Measurements from ENCODE around the gene PPP2R5C.

DNA sequence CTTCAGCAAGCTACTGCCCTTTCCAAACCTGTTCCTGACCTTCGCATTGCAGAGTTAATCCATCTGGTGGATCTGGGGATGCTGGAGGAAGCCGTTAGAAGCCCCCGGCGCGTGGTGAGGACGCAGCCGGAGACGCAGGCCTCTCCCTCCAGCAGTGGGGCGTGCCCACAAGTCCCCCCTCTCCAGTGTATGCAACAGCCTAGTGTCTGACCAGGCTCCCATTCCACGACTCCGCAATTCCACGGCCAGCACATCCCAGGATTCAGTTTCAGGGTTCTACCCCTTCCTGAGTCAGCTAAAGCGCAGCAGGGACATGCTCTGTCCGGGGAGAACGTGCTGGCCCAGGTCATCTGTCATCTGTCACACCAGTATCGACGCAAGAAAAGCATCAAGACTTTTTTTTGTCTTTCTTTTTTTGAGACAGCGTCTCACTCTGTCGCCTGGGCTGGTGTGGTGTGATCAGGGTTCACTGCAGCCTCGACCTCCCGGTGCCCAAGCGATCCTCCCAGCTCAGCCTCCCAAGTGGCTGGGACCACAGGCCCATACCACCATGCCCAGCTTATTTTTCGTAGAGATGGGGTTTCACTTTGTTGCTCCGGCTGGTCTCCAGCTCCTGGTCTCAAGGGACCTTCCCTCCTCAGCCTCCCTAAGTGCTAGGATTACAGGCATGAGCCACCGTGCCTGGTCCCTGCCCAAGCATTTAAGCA, 194.8 kb downstream of the PPP2R5C start:
- TF ChIP-seq TAF1 (IDR thresholded peaks at IDR 0.05; ENCODE audit: low read depth) (no peak), YY1 (IDR thresholded peaks at IDR 0.05; ENCODE audit: low read depth) (no peak), EP300 (IDR thresholded peaks at IDR 0.05; ENCODE audit: borderline replicate concordance) (no peak), FOXM1 (IDR thresholded peaks at IDR 0.05; ENCODE audit: borderline replicate concordance, low read depth) (no peak), NFIC (IDR thresholded peaks at IDR 0.05) (no peak), CREB1 (IDR thresholded peaks at IDR 0.05; ENCODE audit: low read depth) (no peak), RAD21 (IDR thresholded peaks at IDR 0.05; ENCODE audit: low read depth) (no peak), CEBPB (IDR thresholded peaks at IDR 0.05) (no peak)
- TF ChIP-seq, protein P1, sequence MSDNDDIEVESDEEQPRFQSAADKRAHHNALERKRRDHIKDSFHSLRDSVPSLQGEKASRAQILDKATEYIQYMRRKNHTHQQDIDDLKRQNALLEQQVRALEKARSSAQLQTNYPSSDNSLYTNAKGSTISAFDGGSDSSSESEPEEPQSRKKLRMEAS (IDR thresholded peaks at IDR 0.05) = no peak
- TF ChIP-seq, protein P2, sequence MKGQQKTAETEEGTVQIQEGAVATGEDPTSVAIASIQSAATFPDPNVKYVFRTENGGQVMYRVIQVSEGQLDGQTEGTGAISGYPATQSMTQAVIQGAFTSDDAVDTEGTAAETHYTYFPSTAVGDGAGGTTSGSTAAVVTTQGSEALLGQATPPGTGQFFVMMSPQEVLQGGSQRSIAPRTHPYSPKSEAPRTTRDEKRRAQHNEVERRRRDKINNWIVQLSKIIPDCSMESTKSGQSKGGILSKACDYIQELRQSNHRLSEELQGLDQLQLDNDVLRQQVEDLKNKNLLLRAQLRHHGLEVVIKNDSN (IDR thresholded peaks at IDR 0.05) = no peak
